Thyroid gland (tissue), 4 donors: Measurements from ENCODE around the gene CARD11.

Source experiments
- CTCF ChIP-seq, 6 experiments: fragments of 200-600 bp in 3 of 6; fragments of 450-650 bp in 3 of 6; sonication (generic) in 3 of 6; IDR thresholded peaks; one replicate each; pipeline ENCODE4 v1.5.1; 2016 to 2019; ENCODE audit warnings: antibody characterized with exemption in 6 of 6, mild to moderate bottlenecking in 2 of 6, inconsistent platforms in 1 of 6, moderate library complexity in 1 of 6
- POLR2A ChIP-seq, 2 donors: fragments of 450-650 bp; IDR thresholded peaks; one replicate each; pipeline ENCODE4 v1.6.1; 2017; ENCODE audit warnings: antibody characterized with exemption in 2 of 2, mild to moderate bottlenecking in 2 of 2, moderate library complexity in 1 of 2

- TF ChIP-seq CTCF (IDR thresholded peaks at IDR 0.05) (no peak), POLR2A (IDR thresholded peaks at IDR 0.05) (no peak)
Observed at GRCh38 chr7:2936301-2936700, 107.4 kb downstream of the CARD11 start.
